Upper lobe of left lung (tissue), 6 donors: ENCODE results near the gene RWDD1. TPM values are rescaled to one million over a fixed set of nuclear protein-coding genes. Genes with fewer than 3 reads are reported as not detected.

Source experiments
- ATAC-seq, 2 donors: fragments of 200-7000 bp; cut with Tn5 transposase; one replicate each; pipeline ENCODE4 v1.9.1; 2022; ENCODE audit warnings: mild to moderate bottlenecking in 2 of 2, moderate library complexity in 2 of 2; ENCODE audit not compliant: low FRiP score in 2 of 2
- DNase-seq, 2 donors: peaks; one replicate each; pipeline ENCODE4 v3.0.0-alpha.2; 2019 to 2020
- H3K27ac ChIP-seq, 4 donors: fragments of 200-600 bp; sonication (generic); one replicate each; pipeline ENCODE4 v1.5.1; 2016 to 2019
- H3K27me3 ChIP-seq, 4 donors: fragments of 200-600 bp; sonication (generic); one replicate each; pipeline ENCODE4 v1.5.1; 2017 to 2019
- H3K36me3 ChIP-seq, 4 donors: fragments of 200-600 bp; sonication (generic); one replicate each; pipeline ENCODE4 v1.5.1; 2016 to 2019
- H3K4me1 ChIP-seq, 4 donors: fragments of 200-600 bp; sonication (generic); one replicate each; pipeline ENCODE4 v1.5.1; 2018 to 2019
- H3K4me3 ChIP-seq, 4 donors: fragments of 200-600 bp; sonication (generic); one replicate each; pipeline ENCODE4 v1.5.1; 2017 to 2019; ENCODE audit warnings: mild to moderate bottlenecking in 2 of 4, moderate library complexity in 1 of 4
- H3K9me3 ChIP-seq, 4 donors: fragments of 200-600 bp; sonication (generic); one replicate each; pipeline ENCODE4 v1.5.1; 2018 to 2019
- CTCF ChIP-seq, 6 experiments: fragments of 450-650 bp in 4 of 6; fragments of 200-600 bp in 2 of 6; sonication (generic) in 2 of 6; IDR thresholded peaks; one replicate each; pipeline ENCODE4 v1.5.1; 2016 to 2019; ENCODE audit warnings: antibody characterized with exemption in 6 of 6
- EP300 ChIP-seq, 4 donors: sonication (generic); formaldehyde crosslinking; IDR thresholded peaks; one replicate each; pipeline ENCODE4 v1.5.1; 2017; ENCODE audit warnings: antibody characterized with exemption in 4 of 4, control low read depth in 2 of 4
- POLR2A ChIP-seq, 4 donors: fragments of 450-650 bp; IDR thresholded peaks; one replicate each; pipeline ENCODE4 v1.5.1; 2016 to 2017; ENCODE audit warnings: antibody characterized with exemption in 4 of 4, mild to moderate bottlenecking in 2 of 4
- POLR2AphosphoS5 ChIP-seq, 2 donors: sonication (generic); formaldehyde crosslinking; IDR thresholded peaks; one replicate each; pipeline ENCODE4 v1.5.1; 2017; ENCODE audit warnings: antibody characterized with exemption in 2 of 2
- WGBS, 2 donors: methylation state at CpG; one replicate each; pipeline ENCODE4 v1.1.5; 2017 to 2018; 5-methylcytosine and 5-hydroxymethylcytosine counted together
- total RNA-seq, 6 donors: library from RNA; depleted of rRNA in 4 of 6; stranded (reverse); fragments of >200 nt in 4 of 6; gene quantifications; one replicate each; pipeline versions ENCODE4 v1.1.0 to v1.2.1, GENCODE V29; 2016 to 2021
- donor health status: DM: no; HTN: no; CAD: no; lungs with moderate emphysema.
- donor health status: DM: no; HTN: yes; CAD: no; lungs with severe emphysema.

Gene RWDD1
- total RNA-seq, 6 donors from 2014 or later: 11.5 to 35.1 (median 30.9) TPM

GRCh38 chr6:116528780-116529179 lies 42.5 kb upstream of the RWDD1 start:
- Histone ChIP-seq H3K36me3 (no peaks in the 10 kb centered on the region), H3K27me3 (no peaks in the 10 kb centered on the region), H3K9me3 (no peaks in the 10 kb centered on the region), H3K27ac (no peak overlapping the region), H3K4me3 (no peak overlapping the region), H3K4me1 (peaks cover 0 to 10% (median 0%) of the 10 kb centered on the region in 4 donors)
- DNase-seq (no peak), ATAC-seq (no peak)
- TF ChIP-seq POLR2A (IDR thresholded peaks at IDR 0.05) (no peak), POLR2AphosphoS5 (IDR thresholded peaks at IDR 0.05) (no peak), EP300 (IDR thresholded peaks at IDR 0.05) (no peak), CTCF (IDR thresholded peaks at IDR 0.05) (no peak)
- WGBS, 2 donors: 39 to 48% methylated on average over 3 of the region's 3 CpGs

DNA sequence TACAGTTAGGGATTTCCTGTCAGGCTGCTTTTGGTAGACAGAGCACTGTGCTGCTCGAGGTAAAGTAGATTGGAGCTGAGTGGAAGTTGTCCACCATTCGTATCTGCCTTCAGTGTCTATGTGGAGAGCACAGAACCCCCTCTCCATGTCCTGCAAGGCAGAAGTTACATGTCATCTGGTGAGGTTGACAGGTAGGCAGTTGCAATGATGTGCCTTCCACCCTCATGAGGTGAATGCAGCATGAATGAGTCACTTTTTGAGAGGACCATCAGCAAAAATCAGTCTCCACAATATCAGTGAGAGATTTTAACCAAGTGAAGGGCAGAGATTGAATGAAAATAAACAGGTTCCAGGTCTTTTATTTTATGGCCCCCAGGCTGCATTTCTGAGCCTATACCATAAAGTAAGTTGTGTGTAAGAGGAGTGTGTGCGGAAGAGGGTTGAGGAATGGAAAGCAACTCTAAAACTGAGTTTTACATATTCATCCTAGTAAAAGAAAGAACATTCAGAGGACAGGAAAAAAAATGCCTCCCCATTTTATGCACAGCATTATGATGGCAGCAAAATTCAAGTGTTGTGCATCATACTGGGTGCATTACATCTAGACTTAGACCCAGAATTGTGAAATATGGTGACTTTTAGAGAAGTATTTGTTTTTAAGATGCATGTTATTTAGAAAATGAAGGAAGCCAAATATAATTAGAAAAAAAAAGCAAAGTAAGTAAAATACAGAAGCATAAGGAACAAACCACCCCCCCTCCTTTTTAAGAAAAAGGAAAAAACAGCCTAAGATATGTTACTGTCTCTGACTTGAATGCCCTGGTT lies 41.6 kb upstream of the RWDD1 start:
- no peak for TF ChIP-seq CTCF (IDR thresholded peaks at IDR 0.05)
- no peak for TF ChIP-seq EP300 (IDR thresholded peaks at IDR 0.05)
- no peak for TF ChIP-seq POLR2A (IDR thresholded peaks at IDR 0.05)
- no peak for TF ChIP-seq POLR2AphosphoS5 (IDR thresholded peaks at IDR 0.05)
- no peaks in the 10 kb centered on the region for H3K9me3 ChIP-seq
- ATAC-seq: no peak
- H3K36me3 ChIP-seq: no peaks in the 10 kb centered on the region
- no peaks in the 10 kb centered on the region for H3K27me3 ChIP-seq
- peaks cover 0 to 10% (median 0%) of the 10 kb centered on the region in 4 donors for H3K4me1 ChIP-seq
- H3K4me3 ChIP-seq: no peak overlapping the region
- DNase-seq: no peak
- no peak overlapping the region for H3K27ac ChIP-seq
- WGBS, 2 donors: 74 to 82% methylated on average over 3 of the region's 3 CpGs

DNA sequence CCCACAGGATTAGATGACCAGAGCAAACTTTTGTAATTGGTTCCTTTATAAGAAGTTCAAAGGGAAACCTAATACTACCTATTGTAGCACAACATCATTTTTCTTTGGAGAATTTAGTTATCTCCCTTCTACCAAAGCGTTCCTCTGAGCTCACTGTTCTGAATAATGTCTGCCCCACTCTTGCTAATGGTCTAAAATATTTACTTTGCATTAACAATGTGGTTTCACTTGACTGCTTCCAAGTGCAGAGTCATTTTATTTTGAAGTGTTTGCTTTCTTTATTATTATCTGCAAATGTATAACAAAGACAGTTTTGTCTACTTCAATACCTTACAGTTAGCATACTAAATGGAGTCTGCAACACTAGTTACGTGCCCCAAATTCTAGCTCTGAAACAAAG lies 40.9 kb upstream of the RWDD1 start:
- Histone ChIP-seq H3K27ac (no peak overlapping the region), H3K4me3 (no peak overlapping the region), H3K9me3 (no peaks in the 10 kb centered on the region), H3K27me3 (no peaks in the 10 kb centered on the region), H3K4me1 (peaks cover 0 to 10% (median 0%) of the 10 kb centered on the region in 4 donors), H3K36me3 (no peaks in the 10 kb centered on the region)
- ATAC-seq (no peak), DNase-seq (no peak)
- WGBS, 2 donors: 50 to 64% methylated on average over 2 of the region's 2 CpGs
- TF ChIP-seq EP300 (IDR thresholded peaks at IDR 0.05) (no peak), POLR2A (IDR thresholded peaks at IDR 0.05) (no peak), POLR2AphosphoS5 (IDR thresholded peaks at IDR 0.05) (no peak), CTCF (IDR thresholded peaks at IDR 0.05) (no peak)

- 83 to 84% methylated on average over 12 of the region's 12 CpGs for WGBS, 2 donors
- TF ChIP-seq CTCF (IDR thresholded peaks at IDR 0.05) (peak; percentile 57 to 84 (median 76)), POLR2A (IDR thresholded peaks at IDR 0.05) (no peak)
- H3K36me3 ChIP-seq: no peaks in the 10 kb centered on the region
- H3K4me1 ChIP-seq: peaks cover 0 to 10% (median 0%) of the 10 kb centered on the region in 4 donors
- H3K27ac ChIP-seq: no peak overlapping the region
- ATAC-seq (peak; percentile 88 to 92), DNase-seq (peak; percentile 32 to 45)
- no peaks in the 10 kb centered on the region for H3K27me3 ChIP-seq
- no peak overlapping the region for H3K4me3 ChIP-seq
- no peaks in the 10 kb centered on the region for H3K9me3 ChIP-seq
These were observed 39.4 kb upstream of the RWDD1 start for GRCh38 chr6:116531675-116532570.
